Inferior parietal cortex (tissue), 1 donor: ENCODE results near the gene SCN2B.

Source experiments
- DNase-seq: peaks from one replicate; pipeline ENCODE4 v3.0.0-alpha.2; 2016; ENCODE audit errors: extremely low spot score

SCN2B gene

GRCh38 chr11:118135051-118135795 lies 41.2 kb downstream of the SCN2B start:
- no peak for DNase-seq

DNA sequence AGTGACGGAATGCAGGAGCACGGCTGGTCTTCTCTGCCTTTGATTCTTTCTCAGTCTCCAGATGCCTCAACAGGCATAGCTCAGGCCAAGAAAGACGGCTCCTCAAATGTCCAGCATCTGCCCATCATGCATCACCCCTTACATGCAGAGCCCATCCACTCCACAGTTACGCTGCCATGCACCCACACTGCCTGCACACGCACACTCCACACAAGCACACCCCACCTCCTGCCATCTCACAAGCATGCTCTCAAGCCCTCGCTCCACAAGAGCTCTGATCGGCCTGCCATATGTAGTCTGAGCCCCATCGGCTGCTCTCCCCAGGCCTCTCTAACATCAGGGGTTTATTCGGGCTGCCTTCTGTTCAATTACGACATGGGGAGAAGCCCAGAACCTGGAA lies 42.6 kb downstream of the SCN2B start:
- no peak for DNase-seq

DNA sequence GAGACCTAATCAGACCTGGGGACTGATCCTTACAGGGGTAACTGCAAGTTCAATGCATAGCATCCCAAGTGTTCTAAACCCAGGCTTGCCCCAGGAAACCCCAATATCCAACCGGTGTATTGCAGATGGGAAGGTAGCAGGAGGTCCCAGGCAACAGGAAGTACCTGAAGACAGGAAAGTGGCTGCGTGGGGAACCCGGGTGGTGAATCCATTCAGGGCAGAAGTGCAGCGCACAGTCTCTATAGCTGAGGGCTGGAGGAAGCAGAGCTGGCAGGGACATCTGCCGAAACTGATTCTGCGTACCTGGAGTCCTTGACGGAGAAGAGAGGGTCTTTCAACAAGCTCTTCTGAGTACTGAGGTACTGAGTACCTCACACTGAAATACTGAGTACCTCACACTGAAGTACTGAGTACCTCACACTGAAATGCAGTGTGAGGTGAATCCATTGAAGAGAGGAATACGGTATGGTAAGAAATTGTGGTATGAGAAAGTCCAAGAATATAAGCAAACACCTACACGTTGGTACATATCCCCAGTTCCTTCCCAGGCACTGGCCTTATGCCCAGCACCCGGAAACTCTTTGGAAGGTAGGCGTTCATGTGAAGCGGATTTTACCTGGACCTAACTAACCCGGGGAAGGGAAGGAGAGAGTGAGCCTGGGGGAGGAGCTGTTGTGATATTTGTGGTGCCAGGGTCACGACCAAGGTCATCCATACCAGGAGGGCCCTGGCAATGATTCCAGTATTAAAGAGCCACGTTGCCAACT lies 43.9 kb downstream of the SCN2B start:
- no peak for DNase-seq

GRCh38 chr11:118129471-118130172 lies 46.8 kb downstream of the SCN2B start:
- DNase-seq: no peak

GRCh38 chr11:118128721-118129470 lies 47.5 kb downstream of the SCN2B start:
- DNase-seq: no peak

DNA sequence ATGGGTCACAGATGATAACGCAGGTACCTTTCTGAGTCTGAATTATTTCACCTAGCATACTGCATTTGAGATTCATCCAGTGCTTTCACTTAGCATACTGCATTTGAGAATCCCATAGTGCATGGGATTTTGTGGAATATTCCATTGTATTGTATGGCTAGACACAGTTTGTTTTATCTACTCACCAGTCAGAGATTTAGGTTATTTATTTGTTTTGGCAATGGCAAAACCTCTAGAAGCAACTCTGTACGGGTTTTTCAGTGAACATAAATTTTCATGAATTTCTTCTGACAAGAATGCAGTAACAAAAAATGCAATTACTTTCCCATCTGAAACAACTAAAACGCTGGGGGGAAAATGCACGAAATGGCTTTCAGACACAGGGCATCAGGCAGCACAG lies 48.1 kb downstream of the SCN2B start:
- no peak for DNase-seq

- no peak for DNase-seq
Observed at GRCh38 chr11:118126082-118126838, 50.2 kb downstream of the SCN2B start.

- DNase-seq: no peak
Observed at GRCh38 chr11:118124929-118125535, 51.4 kb downstream of the SCN2B start.

- no peak for DNase-seq
Observed at GRCh38 chr11:118120793-118121192, 55.6 kb downstream of the SCN2B start.

DNA sequence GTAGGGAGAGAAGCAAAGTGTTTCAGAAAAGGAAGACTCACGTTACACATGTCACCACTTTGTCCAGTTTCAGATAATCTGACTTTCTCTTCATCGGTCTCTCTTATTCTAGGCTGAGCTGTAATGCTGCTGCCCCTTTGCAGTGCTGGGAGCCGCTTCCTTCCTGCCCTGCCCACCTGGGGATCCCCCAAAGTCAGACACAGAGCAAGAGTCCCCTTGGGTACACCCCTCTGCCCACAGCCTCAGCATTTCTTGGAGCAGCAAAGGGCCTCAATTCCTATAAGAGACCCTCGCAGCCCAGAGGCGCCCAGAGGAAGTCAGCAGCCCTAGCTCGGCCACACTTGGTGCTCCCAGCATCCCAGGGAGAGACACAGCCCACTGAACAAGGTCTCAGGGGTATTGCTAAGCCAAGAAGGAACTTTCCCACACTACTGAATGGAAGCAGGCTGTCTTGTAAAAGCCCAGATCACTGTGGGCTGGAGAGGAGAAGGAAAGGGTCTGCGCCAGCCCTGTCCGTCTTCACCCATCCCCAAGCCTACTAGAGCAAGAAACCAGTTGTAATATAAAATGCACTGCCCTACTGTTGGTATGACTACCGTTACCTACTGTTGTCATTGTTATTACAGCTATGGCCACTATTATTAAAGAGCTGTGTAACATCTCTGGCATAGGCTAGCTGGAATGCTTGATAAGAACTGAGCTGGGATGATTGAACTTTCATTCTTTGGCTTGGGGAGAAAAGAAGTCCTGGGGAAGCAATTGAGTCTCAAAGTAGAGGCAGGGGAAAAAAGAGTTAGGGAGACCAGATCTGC lies 58.4 kb downstream of the SCN2B start:
- no peak for DNase-seq

GRCh38 chr11:118115048-118115447 lies 61.4 kb downstream of the SCN2B start:
- no peak for DNase-seq

DNA sequence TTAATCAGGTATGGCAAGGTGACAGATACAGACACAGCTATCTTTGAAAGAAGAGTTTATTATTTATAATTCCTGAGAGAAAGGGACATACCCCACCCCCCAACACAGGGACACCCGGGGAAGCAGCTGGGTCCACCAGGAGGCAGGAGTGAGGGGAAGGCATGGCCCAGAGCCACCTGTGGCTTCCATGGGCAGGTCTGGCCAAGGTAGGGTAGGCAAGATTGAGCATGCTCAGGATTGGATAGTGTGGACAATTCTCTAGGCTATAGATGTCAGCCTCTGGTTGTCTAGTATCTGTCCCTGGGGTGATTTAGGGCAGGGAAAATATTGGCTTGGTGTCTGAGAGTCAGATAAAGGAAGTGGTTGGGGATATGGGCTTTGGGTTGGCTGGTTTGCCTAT lies 62.2 kb downstream of the SCN2B start:
- no peak for DNase-seq

GRCh38 chr11:118112711-118113430 lies 63.6 kb downstream of the SCN2B start:
- no peak for DNase-seq
